ENCODE measurements around the gene NUP35. TPM values are rescaled to one million over a fixed set of nuclear protein-coding genes. Genes with fewer than 3 reads are reported as not detected.

Gene NUP35
- total RNA-seq, 1 donor from 2014 or later: not detected

- intact Hi-C loops (cut with DNase I): no loop called here
- TF ChIP-seq CTCF (IDR thresholded peaks at IDR 0.05): no peak
- Histone ChIP-seq H3K9me3 (no peaks in the 10 kb centered on the region), H3K4me1 (no peaks in the 10 kb centered on the region), H3K36me3 (no peaks in the 10 kb centered on the region), H3K27me3 (no peaks in the 10 kb centered on the region), H3K27ac (no peak overlapping the region), H3K4me3 (no peak overlapping the region)
- DNase-seq (ENCODE audit: low spot score in 2 of 2): no peak
Observed at GRCh38 chr2:183105402-183106134, 18.7 kb upstream of the NUP35 start.

- no peak for DNase-seq (ENCODE audit: low spot score in 2 of 2)
- Histone ChIP-seq H3K27ac (no peak overlapping the region), H3K4me3 (no peak overlapping the region), H3K36me3 (no peaks in the 10 kb centered on the region), H3K9me3 (no peaks in the 10 kb centered on the region), H3K27me3 (no peaks in the 10 kb centered on the region), H3K4me1 (no peaks in the 10 kb centered on the region)
- TF ChIP-seq CTCF (IDR thresholded peaks at IDR 0.05): no peak
- intact Hi-C loops (cut with DNase I): no loop called here
Observed at GRCh38 chr2:183112577-183112976, 11.7 kb upstream of the NUP35 start.

GRCh38 chr2:183113630-183114029 lies 10.6 kb upstream of the NUP35 start:
- no peaks in the 10 kb centered on the region for H3K36me3 ChIP-seq
- H3K4me1 ChIP-seq: no peaks in the 10 kb centered on the region
- intact Hi-C loops (cut with DNase I): no loop called here
- H3K27ac ChIP-seq: no peak overlapping the region
- no peaks in the 10 kb centered on the region for H3K9me3 ChIP-seq
- TF ChIP-seq CTCF (IDR thresholded peaks at IDR 0.05): no peak
- H3K4me3 ChIP-seq: no peak overlapping the region
- no peak for DNase-seq (ENCODE audit: low spot score in 2 of 2)
- no peaks in the 10 kb centered on the region for H3K27me3 ChIP-seq

- no peak for TF ChIP-seq CTCF (IDR thresholded peaks at IDR 0.05)
- H3K9me3 ChIP-seq: no peaks in the 10 kb centered on the region
- H3K36me3 ChIP-seq: no peaks in the 10 kb centered on the region
- H3K27me3 ChIP-seq: no peaks in the 10 kb centered on the region
- no peak overlapping the region for H3K4me3 ChIP-seq
- no peak overlapping the region for H3K27ac ChIP-seq
- intact Hi-C loops (cut with DNase I): no loop called here
- DNase-seq (ENCODE audit: low spot score in 2 of 2): no peak
- no peaks in the 10 kb centered on the region for H3K4me1 ChIP-seq
Observed at GRCh38 chr2:183117226-183117625, 7.0 kb upstream of the NUP35 start.

GRCh38 chr2:183123117-183123958 lies 905 bp upstream of the NUP35 start:
- no peaks in the 10 kb centered on the region for H3K27me3 ChIP-seq
- H3K36me3 ChIP-seq: no peaks in the 10 kb centered on the region
- peak overlapping the region; percentile 81 to 94 for H3K4me3 ChIP-seq
- H3K4me1 ChIP-seq: peaks cover 0 to 7% of the 10 kb centered on the region in 2 donors
- DNase-seq (ENCODE audit: low spot score in 2 of 2): no peak
- no peak for TF ChIP-seq CTCF (IDR thresholded peaks at IDR 0.05)
- H3K9me3 ChIP-seq: no peaks in the 10 kb centered on the region
- H3K27ac ChIP-seq: peak overlapping the region; percentile 87
- intact Hi-C loops (cut with DNase I): no loop called here
